HK-2 (cell line): ENCODE results near the gene PDE4D.
"Not testable (repeated sequence)": the region's sequence is repeated elsewhere in the genome, so short reads cannot be mapped to it uniquely, and the experiment has no call there.

Experiments used
- DNase-seq: peaks from one replicate; pipeline ENCODE4 v3.0.0-alpha.2; 2018; ENCODE audit not compliant: unreplicated experiment

PDE4D gene

GRCh38 chr5:59071755-59072549, 821.6 kb downstream of the PDE4D start:
- no peak for DNase-seq

GRCh38 chr5:59069438-59070079, 824.0 kb downstream of the PDE4D start:
- DNase-seq, result peak; percentile 14

- DNase-seq, result no peak
Observed at GRCh38 chr5:59067956-59068656, 825.4 kb downstream of the PDE4D start.

GRCh38 chr5:59066367-59067163, 827.0 kb downstream of the PDE4D start:
- DNase-seq, result no peak

- no peak for DNase-seq
Observed at GRCh38 chr5:59065554-59065953, 828.0 kb downstream of the PDE4D start.

GRCh38 chr5:59064293-59064692, 829.2 kb downstream of the PDE4D start:
- DNase-seq, result no peak

GRCh38 chr5:59062986-59063683, 830.4 kb downstream of the PDE4D start:
- no peak for DNase-seq

- no peak for DNase-seq
Observed at GRCh38 chr5:59061377-59061776, 832.1 kb downstream of the PDE4D start.

- DNase-seq, result no peak
Observed at GRCh38 chr5:59058969-59059687, 834.4 kb downstream of the PDE4D start.

- no peak for DNase-seq
Observed at GRCh38 chr5:59058237-59058636, 835.3 kb downstream of the PDE4D start.

GRCh38 chr5:59056599-59056998, 836.9 kb downstream of the PDE4D start:
- not testable (repeated sequence) for DNase-seq

GRCh38 chr5:59055745-59056448, 837.6 kb downstream of the PDE4D start:
- DNase-seq, result no peak

GRCh38 chr5:59054963-59055528, 838.5 kb downstream of the PDE4D start:
- no peak for DNase-seq

- DNase-seq, result no peak
Observed at GRCh38 chr5:59051951-59052350, 841.6 kb downstream of the PDE4D start.

- DNase-seq, result no peak
Observed at GRCh38 chr5:59049095-59049494, 844.4 kb downstream of the PDE4D start.

- DNase-seq, result no peak
Observed at GRCh38 chr5:59042201-59043055, 851.1 kb downstream of the PDE4D start.

GRCh38 chr5:59041355-59041754, 852.2 kb downstream of the PDE4D start:
- no peak for DNase-seq

- DNase-seq, result no peak
Observed at GRCh38 chr5:59040804-59041201, 852.7 kb downstream of the PDE4D start.
